ENCODE results near the gene TMEM74B. TPM values are rescaled to one million over a fixed set of nuclear protein-coding genes. Genes with fewer than 3 reads are reported as not detected.

The TMEM74B gene
- total RNA-seq, 1 experiment from 2014 or later, result 0.83 TPM

DNA sequence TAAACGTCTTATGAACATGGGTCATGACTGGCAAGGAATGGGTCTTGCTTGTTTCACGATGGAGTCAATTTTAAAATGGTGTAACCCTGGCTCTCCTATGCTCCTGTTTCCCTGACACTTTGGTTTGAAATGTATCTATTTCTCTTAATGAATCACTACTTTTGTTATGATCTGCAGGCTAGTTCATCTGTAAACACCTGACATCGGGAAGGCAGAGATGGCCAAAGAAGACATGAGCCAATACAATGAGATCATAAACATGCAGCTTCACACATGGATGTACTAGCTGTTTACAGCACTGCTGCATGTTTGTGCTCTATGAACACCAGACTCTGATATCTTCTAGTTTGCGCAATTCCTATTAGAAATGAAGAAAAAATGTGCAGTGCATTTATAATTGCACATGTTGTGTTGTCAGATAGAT lies 30.1 kb upstream of the TMEM74B start:
- no peak overlapping the region for H3K4me3 Mint-ChIP-seq (ENCODE audit: low read depth, unreplicated experiment)
- no peak for DNase-seq
- H3K9me3 Mint-ChIP-seq (ENCODE audit: low read depth, unreplicated experiment), result no peaks in the 10 kb centered on the region
- CTCF ChIA-PET, result no interaction called here
- peaks cover 6% of the 10 kb centered on the region for H3K4me1 Mint-ChIP-seq (ENCODE audit: low read depth, unreplicated experiment)
- H3K36me3 Mint-ChIP-seq (ENCODE audit: insufficient read depth, unreplicated experiment), result peaks cover 5% of the 10 kb centered on the region
- TF ChIP-seq, protein P1, sequence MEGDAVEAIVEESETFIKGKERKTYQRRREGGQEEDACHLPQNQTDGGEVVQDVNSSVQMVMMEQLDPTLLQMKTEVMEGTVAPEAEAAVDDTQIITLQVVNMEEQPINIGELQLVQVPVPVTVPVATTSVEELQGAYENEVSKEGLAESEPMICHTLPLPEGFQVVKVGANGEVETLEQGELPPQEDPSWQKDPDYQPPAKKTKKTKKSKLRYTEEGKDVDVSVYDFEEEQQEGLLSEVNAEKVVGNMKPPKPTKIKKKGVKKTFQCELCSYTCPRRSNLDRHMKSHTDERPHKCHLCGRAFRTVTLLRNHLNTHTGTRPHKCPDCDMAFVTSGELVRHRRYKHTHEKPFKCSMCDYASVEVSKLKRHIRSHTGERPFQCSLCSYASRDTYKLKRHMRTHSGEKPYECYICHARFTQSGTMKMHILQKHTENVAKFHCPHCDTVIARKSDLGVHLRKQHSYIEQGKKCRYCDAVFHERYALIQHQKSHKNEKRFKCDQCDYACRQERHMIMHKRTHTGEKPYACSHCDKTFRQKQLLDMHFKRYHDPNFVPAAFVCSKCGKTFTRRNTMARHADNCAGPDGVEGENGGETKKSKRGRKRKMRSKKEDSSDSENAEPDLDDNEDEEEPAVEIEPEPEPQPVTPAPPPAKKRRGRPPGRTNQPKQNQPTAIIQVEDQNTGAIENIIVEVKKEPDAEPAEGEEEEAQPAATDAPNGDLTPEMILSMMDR (IDR thresholded peaks at IDR 0.05; ENCODE audit: unreplicated experiment), result no peak
- BruUV-seq (replicated peaks), result no TSS peak
- peaks cover 74% of the 10 kb centered on the region for H3K27me3 Mint-ChIP-seq (ENCODE audit: unreplicated experiment)
- intact Hi-C loops (cut with micrococcal nuclease; ENCODE audit: unreplicated experiment), result no loop called here
- H3K27ac Mint-ChIP-seq (ENCODE audit: unreplicated experiment), result no peak overlapping the region

DNA sequence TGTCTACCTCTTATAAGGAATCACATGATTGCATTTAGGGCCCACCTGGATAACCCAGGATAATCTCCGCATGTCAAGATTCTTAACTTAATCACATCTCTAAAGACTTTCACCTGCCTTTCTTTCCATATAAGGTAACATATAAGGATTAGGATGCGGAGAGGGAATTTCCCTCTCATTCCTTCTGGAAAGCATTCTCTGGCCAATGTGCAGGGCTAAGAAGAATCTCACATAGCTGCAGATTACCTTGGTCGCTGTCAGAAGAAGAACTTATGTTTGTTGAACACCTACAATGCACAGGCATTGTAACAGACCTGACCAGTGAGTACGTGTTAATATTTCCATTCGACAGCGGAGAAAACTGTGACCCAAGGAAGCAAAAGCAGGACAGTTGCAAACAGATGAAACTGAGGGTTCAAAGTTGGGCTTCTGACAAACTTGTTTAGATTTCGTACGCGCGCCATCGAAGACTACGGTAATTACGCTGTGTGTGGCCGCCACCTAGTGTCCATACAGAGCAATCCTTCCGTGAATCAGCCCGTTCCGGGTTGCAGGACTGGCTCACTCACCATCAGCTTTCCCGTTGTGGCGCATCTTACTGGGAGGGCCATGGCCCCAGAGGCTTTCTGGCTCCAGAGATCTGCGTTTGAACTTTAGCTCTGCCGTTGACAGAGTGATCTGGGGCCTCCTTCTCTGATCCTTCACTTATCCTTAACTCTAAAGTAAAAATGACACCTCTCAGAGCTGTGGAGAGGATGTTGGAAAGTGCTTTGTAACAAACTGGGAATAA lies 28.0 kb upstream of the TMEM74B start:
- CTCF ChIA-PET, result no interaction called here
- Mint-ChIP-seq H3K4me3 (ENCODE audit: low read depth, unreplicated experiment) (no peak overlapping the region), H3K36me3 (ENCODE audit: insufficient read depth, unreplicated experiment) (peaks cover 5% of the 10 kb centered on the region), H3K27ac (ENCODE audit: unreplicated experiment) (no peak overlapping the region), H3K27me3 (ENCODE audit: unreplicated experiment) (peaks cover 74% of the 10 kb centered on the region), H3K9me3 (ENCODE audit: low read depth, unreplicated experiment) (no peaks in the 10 kb centered on the region), H3K4me1 (ENCODE audit: low read depth, unreplicated experiment) (peaks cover 6% of the 10 kb centered on the region)
- peak; percentile 62 for DNase-seq
- intact Hi-C loops (cut with micrococcal nuclease; ENCODE audit: unreplicated experiment), result loop anchor here (2.0 kb wide), 1 partner anchor 396 kb away; no protein-coding TSS in a partner anchor
- BruUV-seq (replicated peaks), result no TSS peak
- TF ChIP-seq, protein P1 (IDR thresholded peaks at IDR 0.05; ENCODE audit: unreplicated experiment), result peak; percentile 49

DNA sequence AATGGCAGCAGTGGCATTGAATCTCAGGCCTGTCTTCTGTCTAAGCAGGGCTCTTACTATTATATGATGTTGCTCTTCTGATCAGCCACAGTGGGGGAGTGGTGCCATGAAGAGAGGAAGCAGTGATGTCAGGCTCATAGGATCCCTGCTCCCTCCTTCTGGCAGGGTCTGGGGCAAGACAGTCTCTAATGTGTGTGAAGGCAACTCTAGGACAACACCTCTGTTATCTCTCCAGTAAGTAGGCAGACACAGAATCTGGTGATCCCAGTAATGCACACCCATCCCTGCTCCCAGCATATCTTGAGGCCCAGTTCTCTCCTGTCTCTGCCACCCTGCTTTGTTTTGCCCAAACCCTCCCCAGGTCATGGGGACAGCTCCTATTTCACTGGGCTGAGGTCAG lies 27.2 kb upstream of the TMEM74B start:
- CTCF ChIA-PET, result interaction anchor here (0.6 kb wide), 1 partner anchor 14 kb away, joined by 3 read pairs; the partner anchor contains the start of gene RAD21L1
- H3K36me3 Mint-ChIP-seq (ENCODE audit: insufficient read depth, unreplicated experiment), result peaks cover 5% of the 10 kb centered on the region
- H3K27ac Mint-ChIP-seq (ENCODE audit: unreplicated experiment), result no peak overlapping the region
- H3K4me1 Mint-ChIP-seq (ENCODE audit: low read depth, unreplicated experiment), result peaks cover 6% of the 10 kb centered on the region
- peaks cover 75% of the 10 kb centered on the region for H3K27me3 Mint-ChIP-seq (ENCODE audit: unreplicated experiment)
- intact Hi-C loops (cut with micrococcal nuclease; ENCODE audit: unreplicated experiment), result loop anchor here (2.0 kb wide), 1 partner anchor 395 kb away; no protein-coding TSS in a partner anchor
- TF ChIP-seq, protein P1 (IDR thresholded peaks at IDR 0.05; ENCODE audit: unreplicated experiment), result no peak
- BruUV-seq (replicated peaks), result no TSS peak
- H3K4me3 Mint-ChIP-seq (ENCODE audit: low read depth, unreplicated experiment), result no peak overlapping the region
- no peak for DNase-seq
- no peaks in the 10 kb centered on the region for H3K9me3 Mint-ChIP-seq (ENCODE audit: low read depth, unreplicated experiment)

DNA sequence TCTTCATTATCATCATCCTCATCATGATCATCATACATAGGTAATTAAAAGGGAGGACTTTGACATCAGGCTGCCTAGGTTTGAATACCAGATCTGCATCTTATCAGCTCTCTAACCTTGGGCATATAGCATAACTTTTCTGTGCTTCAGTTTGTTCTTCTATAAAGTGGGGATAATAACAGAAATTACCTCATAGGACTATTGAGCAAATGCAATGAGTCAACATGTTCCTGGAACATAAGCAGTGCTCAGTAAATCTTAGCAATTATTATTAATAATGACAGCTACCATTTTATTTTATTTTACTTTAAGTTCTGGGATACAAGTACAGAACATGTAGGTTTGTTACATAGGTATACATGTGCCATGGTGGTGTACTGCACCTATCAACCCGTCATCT lies 25.7 kb upstream of the TMEM74B start:
- no TSS peak for BruUV-seq (replicated peaks)
- H3K27me3 Mint-ChIP-seq (ENCODE audit: unreplicated experiment), result peaks cover 71% of the 10 kb centered on the region
- no peaks in the 10 kb centered on the region for H3K9me3 Mint-ChIP-seq (ENCODE audit: low read depth, unreplicated experiment)
- no peak for DNase-seq
- intact Hi-C loops (cut with micrococcal nuclease; ENCODE audit: unreplicated experiment), result no loop called here
- CTCF ChIA-PET, result no interaction called here
- TF ChIP-seq, protein P1 (IDR thresholded peaks at IDR 0.05; ENCODE audit: unreplicated experiment), result no peak
- H3K4me1 Mint-ChIP-seq (ENCODE audit: low read depth, unreplicated experiment), result peaks cover 6% of the 10 kb centered on the region
- no peak overlapping the region for H3K27ac Mint-ChIP-seq (ENCODE audit: unreplicated experiment)
- H3K36me3 Mint-ChIP-seq (ENCODE audit: insufficient read depth, unreplicated experiment), result peaks cover 5% of the 10 kb centered on the region
- H3K4me3 Mint-ChIP-seq (ENCODE audit: low read depth, unreplicated experiment), result no peak overlapping the region
